DOHH2 (cell line): ENCODE results near the gene MYCBPAP.

ENCODE experiments used
- EZH2phosphoT487 ChIP-seq: fragments of 200-600 bp; sonication (generic); IDR thresholded peaks from 2 replicates; pipeline ENCODE4 v1.6.1; 2017; ENCODE audit warnings: borderline replicate concordance, mild to moderate bottlenecking, antibody characterized with exemption, low read length, moderate library complexity, mixed read lengths
- TF ChIP-seq, protein P1 (sequence below): fragments of 200-600 bp; sonication (generic); IDR thresholded peaks from one replicate; pipeline ENCODE4 v1.5.1; 2014; ENCODE audit warnings: antibody characterized with exemption, mild to moderate bottlenecking, low read depth, low read length; ENCODE audit not compliant: poor library complexity, severe bottlenecking

DNA sequence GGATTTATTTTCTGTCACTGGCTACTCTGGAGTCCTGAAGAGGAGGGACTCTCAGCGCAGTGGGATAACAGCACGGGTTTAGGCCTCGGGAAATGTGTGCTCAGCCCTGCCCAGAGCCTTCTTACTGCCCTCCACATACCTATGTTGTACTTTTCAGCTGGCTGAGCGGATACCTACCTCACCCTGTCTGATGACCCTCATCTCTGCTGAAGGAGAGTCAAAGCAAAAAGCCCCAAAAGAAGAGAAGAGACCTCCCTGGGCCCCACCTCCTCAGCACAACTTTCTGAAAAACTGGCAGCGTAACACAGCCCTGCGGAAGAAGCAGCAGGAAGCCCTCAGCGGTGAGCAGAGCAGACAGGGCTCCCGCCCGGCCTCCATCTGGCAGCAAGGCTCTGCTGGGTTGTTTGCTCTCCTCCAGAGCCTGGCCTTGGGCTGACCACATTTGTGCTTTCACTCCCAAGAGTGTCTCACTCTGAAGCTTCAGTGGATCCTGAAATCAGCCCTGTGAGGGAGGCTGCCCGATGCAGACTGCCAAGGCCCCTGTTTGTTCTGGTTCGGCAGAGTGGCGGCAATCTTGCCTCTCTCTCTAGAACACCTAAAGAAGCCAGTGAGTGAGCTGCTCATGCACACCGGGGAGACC, 10.3 kb downstream of the MYCBPAP start:
- TF ChIP-seq, protein P1, sequence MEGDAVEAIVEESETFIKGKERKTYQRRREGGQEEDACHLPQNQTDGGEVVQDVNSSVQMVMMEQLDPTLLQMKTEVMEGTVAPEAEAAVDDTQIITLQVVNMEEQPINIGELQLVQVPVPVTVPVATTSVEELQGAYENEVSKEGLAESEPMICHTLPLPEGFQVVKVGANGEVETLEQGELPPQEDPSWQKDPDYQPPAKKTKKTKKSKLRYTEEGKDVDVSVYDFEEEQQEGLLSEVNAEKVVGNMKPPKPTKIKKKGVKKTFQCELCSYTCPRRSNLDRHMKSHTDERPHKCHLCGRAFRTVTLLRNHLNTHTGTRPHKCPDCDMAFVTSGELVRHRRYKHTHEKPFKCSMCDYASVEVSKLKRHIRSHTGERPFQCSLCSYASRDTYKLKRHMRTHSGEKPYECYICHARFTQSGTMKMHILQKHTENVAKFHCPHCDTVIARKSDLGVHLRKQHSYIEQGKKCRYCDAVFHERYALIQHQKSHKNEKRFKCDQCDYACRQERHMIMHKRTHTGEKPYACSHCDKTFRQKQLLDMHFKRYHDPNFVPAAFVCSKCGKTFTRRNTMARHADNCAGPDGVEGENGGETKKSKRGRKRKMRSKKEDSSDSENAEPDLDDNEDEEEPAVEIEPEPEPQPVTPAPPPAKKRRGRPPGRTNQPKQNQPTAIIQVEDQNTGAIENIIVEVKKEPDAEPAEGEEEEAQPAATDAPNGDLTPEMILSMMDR, result no peak
- TF ChIP-seq EZH2phosphoT487, result no peak
